ENCODE measurements around the gene JOSD1. TPM values are rescaled to one million over a fixed set of nuclear protein-coding genes. Genes with fewer than 3 reads are reported as not detected.

The JOSD1 gene
- 58.4 to 59.6 TPM (median 59.6 TPM) in 3 replicates for total RNA-seq

DNA sequence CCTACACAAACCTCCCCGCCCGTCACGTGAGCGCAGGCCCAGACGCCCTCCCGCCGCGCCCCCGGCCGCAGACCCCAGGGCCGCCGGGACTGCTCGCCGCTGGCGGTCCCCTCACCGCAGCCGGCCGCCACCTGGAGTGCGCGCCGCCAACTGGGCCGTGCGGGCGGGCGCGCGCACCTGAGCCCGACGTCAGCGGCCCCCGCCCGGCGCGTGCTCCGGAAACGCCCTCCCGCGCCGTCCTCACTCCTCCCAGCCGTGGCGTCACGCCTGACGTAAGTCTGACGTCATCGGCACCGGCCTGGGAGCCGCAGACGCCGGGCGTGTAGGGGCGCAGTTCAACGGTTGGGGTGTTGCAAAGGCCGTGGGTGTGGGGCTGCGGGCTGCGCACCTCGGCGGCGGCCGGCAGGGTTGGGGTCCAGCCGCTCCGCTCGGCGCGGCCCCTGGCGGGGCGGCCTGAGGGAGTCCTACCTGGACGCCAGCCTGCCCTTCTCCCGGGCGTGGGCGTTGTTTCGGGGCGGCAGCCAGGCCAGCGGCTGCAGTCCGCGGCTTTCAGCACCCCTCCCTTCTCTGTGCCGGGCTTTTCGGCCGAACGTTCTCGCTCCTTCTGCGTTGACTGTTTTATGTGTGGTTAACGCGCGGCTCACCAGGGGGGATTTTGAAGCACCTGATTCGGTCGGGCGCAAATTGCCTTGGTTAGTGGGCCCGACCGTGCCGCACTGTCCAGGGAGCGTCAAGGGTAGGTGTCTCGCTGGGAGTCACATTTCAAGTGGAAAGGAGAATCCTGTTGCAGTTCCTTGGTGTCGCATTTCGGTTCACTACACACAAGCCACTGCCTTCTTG lies at the start of gene JOSD1:
Gene JOSD1, minus strand, starts transcription at position 155 of the 840 bp plus-strand sequence. CDS start 956 bp downstream, outside the sequence.
- TF ChIP-seq, protein P1, sequence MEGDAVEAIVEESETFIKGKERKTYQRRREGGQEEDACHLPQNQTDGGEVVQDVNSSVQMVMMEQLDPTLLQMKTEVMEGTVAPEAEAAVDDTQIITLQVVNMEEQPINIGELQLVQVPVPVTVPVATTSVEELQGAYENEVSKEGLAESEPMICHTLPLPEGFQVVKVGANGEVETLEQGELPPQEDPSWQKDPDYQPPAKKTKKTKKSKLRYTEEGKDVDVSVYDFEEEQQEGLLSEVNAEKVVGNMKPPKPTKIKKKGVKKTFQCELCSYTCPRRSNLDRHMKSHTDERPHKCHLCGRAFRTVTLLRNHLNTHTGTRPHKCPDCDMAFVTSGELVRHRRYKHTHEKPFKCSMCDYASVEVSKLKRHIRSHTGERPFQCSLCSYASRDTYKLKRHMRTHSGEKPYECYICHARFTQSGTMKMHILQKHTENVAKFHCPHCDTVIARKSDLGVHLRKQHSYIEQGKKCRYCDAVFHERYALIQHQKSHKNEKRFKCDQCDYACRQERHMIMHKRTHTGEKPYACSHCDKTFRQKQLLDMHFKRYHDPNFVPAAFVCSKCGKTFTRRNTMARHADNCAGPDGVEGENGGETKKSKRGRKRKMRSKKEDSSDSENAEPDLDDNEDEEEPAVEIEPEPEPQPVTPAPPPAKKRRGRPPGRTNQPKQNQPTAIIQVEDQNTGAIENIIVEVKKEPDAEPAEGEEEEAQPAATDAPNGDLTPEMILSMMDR (IDR thresholded peaks at IDR 0.05; ENCODE audit: unreplicated experiment): no peak
- H3K4me1 Mint-ChIP-seq: peaks cover 56% of the 10 kb centered on the region
- no peaks in the 10 kb centered on the region for H3K27me3 Mint-ChIP-seq (ENCODE audit: low read depth)
- peak; percentile 94 to 99 for DNase-seq (ENCODE audit: low spot score in 2 of 2, unreplicated experiment in 2 of 2)
- peak within 1 kb of the TSS; percentile 100 for H3K27ac Mint-ChIP-seq
- no peaks in the 10 kb centered on the region for H3K9me3 Mint-ChIP-seq
- H3K4me3 Mint-ChIP-seq: peak within 1 kb of the TSS; percentile 98
- peaks cover 2% of the 10 kb centered on the region for H3K36me3 Mint-ChIP-seq

DNA sequence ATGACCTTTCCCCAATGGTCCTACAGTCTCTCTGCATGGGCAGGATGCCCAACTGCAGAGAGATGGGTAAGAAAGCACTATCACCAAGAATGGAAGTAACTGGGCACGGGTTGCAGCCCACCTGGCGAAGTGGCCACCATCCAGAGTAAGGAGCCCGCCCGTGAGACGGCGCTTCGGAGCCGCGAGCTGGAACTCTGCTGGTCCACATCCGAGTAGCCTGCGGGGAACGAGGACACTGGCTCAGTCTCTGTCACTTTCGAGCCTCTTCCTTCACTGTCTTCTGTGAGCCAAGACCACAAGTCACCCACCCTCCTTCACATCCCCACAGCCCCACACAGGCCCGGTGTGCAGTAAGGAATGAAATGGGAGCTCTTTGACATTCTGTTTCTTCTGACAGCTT lies 49.4 kb upstream of the JOSD1 start:
- H3K27me3 Mint-ChIP-seq (ENCODE audit: low read depth): no peaks in the 10 kb centered on the region
- TF ChIP-seq, protein P1 (IDR thresholded peaks at IDR 0.05; ENCODE audit: unreplicated experiment): no peak
- no peak overlapping the region for H3K4me3 Mint-ChIP-seq
- no peaks in the 10 kb centered on the region for H3K9me3 Mint-ChIP-seq
- peaks cover 23% of the 10 kb centered on the region for H3K36me3 Mint-ChIP-seq
- H3K27ac Mint-ChIP-seq: no peak overlapping the region
- H3K4me1 Mint-ChIP-seq: peaks cover 14% of the 10 kb centered on the region
- no peak for DNase-seq (ENCODE audit: low spot score in 2 of 2, unreplicated experiment in 2 of 2)

DNA sequence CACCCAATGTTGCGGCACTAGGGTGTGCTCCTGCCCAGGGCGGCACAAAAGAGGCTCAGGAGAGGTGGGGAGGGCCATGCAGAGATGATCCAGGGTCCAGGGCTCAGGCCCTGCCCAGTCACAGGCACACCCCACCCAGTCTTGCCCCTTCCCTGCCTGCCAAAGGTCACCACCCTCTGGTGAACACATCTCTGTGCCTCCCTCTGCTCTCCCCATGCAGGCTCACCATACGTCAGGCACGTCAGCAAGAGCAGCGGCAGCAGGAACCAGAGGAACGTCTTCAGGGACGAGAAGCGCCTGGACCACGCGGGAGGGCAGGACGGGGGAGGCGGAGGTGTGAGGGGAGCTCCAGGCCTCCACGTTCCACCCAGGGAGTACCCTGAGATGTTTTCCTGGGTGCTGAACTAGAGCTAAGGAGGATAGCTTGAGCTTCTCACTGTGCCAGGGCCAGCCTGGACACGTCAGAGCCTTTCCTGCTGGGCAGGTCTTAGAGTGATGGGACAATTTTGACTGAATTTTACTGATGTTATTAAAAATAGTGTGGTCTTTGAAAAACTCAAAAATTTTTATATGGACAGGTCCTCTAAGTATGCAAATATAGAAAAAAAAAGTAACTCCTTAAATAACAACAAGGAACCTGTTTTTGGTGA lies 47.9 kb upstream of the JOSD1 start:
- no peaks in the 10 kb centered on the region for H3K27me3 Mint-ChIP-seq (ENCODE audit: low read depth)
- no peaks in the 10 kb centered on the region for H3K9me3 Mint-ChIP-seq
- no peak overlapping the region for H3K4me3 Mint-ChIP-seq
- H3K27ac Mint-ChIP-seq: peak overlapping the region; percentile 43
- TF ChIP-seq, protein P1 (IDR thresholded peaks at IDR 0.05; ENCODE audit: unreplicated experiment): no peak
- H3K36me3 Mint-ChIP-seq: peaks cover 27% of the 10 kb centered on the region
- no peak for DNase-seq (ENCODE audit: low spot score in 2 of 2, unreplicated experiment in 2 of 2)
- H3K4me1 Mint-ChIP-seq: peaks cover under 1% of the 10 kb centered on the region

DNA sequence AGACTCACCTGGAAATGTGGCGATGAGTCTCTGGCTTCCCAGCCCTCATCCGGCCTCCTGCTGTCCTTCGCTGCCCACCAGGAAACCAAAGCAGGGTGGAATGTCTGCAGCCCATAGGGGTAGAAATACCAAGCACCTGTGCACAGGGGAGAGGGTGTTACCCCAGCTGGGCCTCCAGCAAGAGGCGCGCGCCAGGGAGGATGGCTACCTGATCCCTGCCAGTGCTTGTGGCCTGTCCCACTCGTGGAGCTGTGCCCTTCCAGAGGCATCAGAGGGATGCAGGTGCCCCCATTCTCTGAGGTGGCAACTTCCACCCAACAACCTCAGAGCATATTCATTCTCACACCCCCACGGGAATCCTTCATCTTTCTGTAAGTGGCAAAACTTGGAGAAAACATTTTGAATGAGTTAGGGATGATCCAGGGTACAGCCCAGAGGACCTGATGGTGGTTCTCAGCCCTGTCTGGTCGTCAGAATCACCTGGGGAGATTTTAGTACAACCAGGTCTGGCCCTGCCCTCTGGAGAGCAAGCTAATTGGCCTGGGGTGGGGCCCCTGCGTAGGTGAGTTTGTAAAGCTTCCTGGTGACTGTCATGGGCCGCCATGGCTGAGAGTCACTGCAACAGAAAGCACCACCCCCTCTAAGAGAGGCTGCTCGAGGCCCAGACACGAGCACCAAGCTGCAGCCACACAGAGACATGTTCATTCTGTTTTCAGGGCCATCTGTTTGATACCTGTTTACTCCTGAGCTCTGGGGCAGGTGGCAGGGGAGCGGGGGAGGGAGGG lies 45.1 kb upstream of the JOSD1 start:
- Mint-ChIP-seq H3K27me3 (ENCODE audit: low read depth) (no peaks in the 10 kb centered on the region), H3K36me3 (peaks cover 30% of the 10 kb centered on the region), H3K4me1 (no peaks in the 10 kb centered on the region), H3K9me3 (no peaks in the 10 kb centered on the region), H3K4me3 (no peak overlapping the region), H3K27ac (no peak overlapping the region)
- TF ChIP-seq, protein P1 (IDR thresholded peaks at IDR 0.05; ENCODE audit: unreplicated experiment): no peak
- DNase-seq (ENCODE audit: low spot score in 2 of 2, unreplicated experiment in 2 of 2): no peak

DNA sequence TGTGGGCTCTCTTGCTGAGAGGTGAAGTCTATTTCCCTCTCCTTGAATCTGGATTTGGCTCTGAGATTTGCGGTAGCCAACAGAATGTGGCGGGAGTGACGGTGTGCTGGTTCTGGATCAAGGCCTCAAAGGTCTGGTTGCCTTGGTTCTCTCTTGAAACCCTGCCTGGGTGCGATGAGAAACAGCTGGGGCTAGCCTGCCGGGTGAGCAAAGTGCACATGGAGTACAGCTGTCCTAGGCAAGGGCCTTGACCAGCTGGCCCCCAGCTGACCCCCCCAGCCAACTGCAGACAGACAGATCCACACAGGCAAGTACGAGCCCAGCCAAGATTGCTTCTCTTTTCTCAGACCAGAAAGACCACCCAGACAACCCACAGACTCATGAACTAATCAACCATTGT lies 44.2 kb upstream of the JOSD1 start:
- TF ChIP-seq, protein P1 (IDR thresholded peaks at IDR 0.05; ENCODE audit: unreplicated experiment): no peak

More for the DNA sequence above, 44.2 kb upstream of the JOSD1 start:
- H3K4me3 Mint-ChIP-seq: no peak overlapping the region
- H3K4me1 Mint-ChIP-seq: no peaks in the 10 kb centered on the region
- H3K27ac Mint-ChIP-seq: no peak overlapping the region
- no peaks in the 10 kb centered on the region for H3K27me3 Mint-ChIP-seq (ENCODE audit: low read depth)
- DNase-seq (ENCODE audit: low spot score in 2 of 2, unreplicated experiment in 2 of 2): no peak
- peaks cover 26% of the 10 kb centered on the region for H3K36me3 Mint-ChIP-seq
- no peaks in the 10 kb centered on the region for H3K9me3 Mint-ChIP-seq

Measured in mesothelial cell of epicardium (in vitro differentiated cells).